Esophagus squamous epithelium (tissue), 5 donors: ENCODE measurements around the gene RREB1. TPM values are rescaled to one million over a fixed set of nuclear protein-coding genes. Genes with fewer than 3 reads are reported as not detected.

Experiments
- DNase-seq: peaks from one replicate; lab custom pipeline; 2025; lab: John Stamatoyannopoulos, UW
- H3K27ac ChIP-seq, 4 donors: fragments of 200-600 bp; sonication (generic); one replicate each; pipeline ENCODE4 v1.5.1; 2016 to 2019; ENCODE audit warnings: mild to moderate bottlenecking in 1 of 4
- H3K27me3 ChIP-seq, 4 donors: fragments of 200-600 bp; sonication (generic); 1 replicate in 3 of 4; 2 replicates in 1 of 4; pipeline versions ENCODE4 v1.5.1 to v1.6.0; 2017 to 2021; ENCODE audit warnings: antibody characterized with exemption in 1 of 4
- H3K36me3 ChIP-seq, 3 donors: fragments of 200-600 bp; sonication (generic); one replicate each; pipeline ENCODE4 v1.5.1; 2016 to 2019
- H3K4me1 ChIP-seq, 3 donors: fragments of 200-600 bp; sonication (generic); one replicate each; pipeline ENCODE4 v1.5.1; 2017 to 2019
- H3K4me3 ChIP-seq, 4 donors: fragments of 200-600 bp; sonication (generic); 1 replicate in 3 of 4; 2 replicates in 1 of 4; pipeline ENCODE4 v1.5.1; 2016 to 2019; ENCODE audit warnings: mild to moderate bottlenecking in 2 of 4, moderate library complexity in 1 of 4
- H3K9me3 ChIP-seq, 3 donors: fragments of 200-600 bp; sonication (generic); one replicate each; pipeline ENCODE4 v1.5.1; 2016 to 2019
- CTCF ChIP-seq, 6 experiments: fragments of 450-650 bp in 4 of 6; fragments of 200-600 bp in 2 of 6; sonication (generic) in 2 of 6; IDR thresholded peaks; one replicate each; pipeline ENCODE4 v1.5.1; 2016 to 2019; ENCODE audit warnings: antibody characterized with exemption in 6 of 6, mild to moderate bottlenecking in 4 of 6, moderate library complexity in 4 of 6
- POLR2A ChIP-seq, 4 donors: fragments of 450-650 bp; IDR thresholded peaks; one replicate each; pipeline ENCODE4 v1.6.1; 2017; ENCODE audit warnings: antibody characterized with exemption in 4 of 4, mild to moderate bottlenecking in 4 of 4, moderate library complexity in 3 of 4
- WGBS, 2 donors: methylation state at CpG; one replicate each; pipeline ENCODE4 v1.1.5; 2018; 5-methylcytosine and 5-hydroxymethylcytosine counted together
- intact Hi-C: fragments of 100-400 bp; cut with DNase I; formaldehyde crosslinking; loops from one replicate; pipeline ENCODE4 v1.15.0; 2022
- total RNA-seq, 4 donors: library from RNA; depleted of rRNA; stranded (reverse); fragments of >200 nt; gene quantifications; one replicate each; pipeline ENCODE4 v1.1.0, GENCODE V29; 2016
- donor health status: DM: yes; HTN: yes; CAD: no.

The RREB1 gene
- total RNA-seq, 4 donors from 2014 or later: 41.7 to 79.6 (median 57.5) TPM

GRCh38 chr6:7101290-7101689 lies 6.5 kb upstream of the RREB1 start:
- no peaks in the 10 kb centered on the region for H3K9me3 ChIP-seq
- peaks cover 0 to 2% (median 0%) of the 10 kb centered on the region in 3 donors for H3K4me1 ChIP-seq
- intact Hi-C loops: no loop called here
- H3K27me3 ChIP-seq: no peaks in the 10 kb centered on the region
- H3K4me3 ChIP-seq: no peak overlapping the region
- WGBS, 2 donors: 91 to 93% methylated on average over 8 of the region's 8 CpGs
- H3K36me3 ChIP-seq: no peaks in the 10 kb centered on the region
- no peak overlapping the region for H3K27ac ChIP-seq
- no peak for DNase-seq
- TF ChIP-seq CTCF (IDR thresholded peaks at IDR 0.05) (no peak), POLR2A (IDR thresholded peaks at IDR 0.05) (no peak)

- Histone ChIP-seq H3K4me1 (peaks cover 4 to 20% (median 4%) of the 10 kb centered on the region in 3 donors), H3K27ac (no peak overlapping the region), H3K27me3 (no peaks in the 10 kb centered on the region), H3K9me3 (no peaks in the 10 kb centered on the region), H3K4me3 (no peak overlapping the region), H3K36me3 (no peaks in the 10 kb centered on the region)
- no peak for DNase-seq
- no peak for TF ChIP-seq CTCF (IDR thresholded peaks at IDR 0.05)
- no peak for TF ChIP-seq POLR2A (IDR thresholded peaks at IDR 0.05)
- WGBS, 2 donors: 94% methylated on average over 3 of the region's 3 CpGs
- intact Hi-C loops: no loop called here
Observed at GRCh38 chr6:7104752-7105151, 3.0 kb upstream of the RREB1 start.

- Histone ChIP-seq H3K27me3 (no peaks in the 10 kb centered on the region), H3K4me3 (peak overlapping the region in 3 of 4 donors; percentile 94 to 98 (median 96)), H3K9me3 (no peaks in the 10 kb centered on the region), H3K4me1 (peaks cover 11 to 36% (median 15%) of the 10 kb centered on the region in 3 donors), H3K27ac (peak overlapping the region; percentile 97 to 99 (median 98)), H3K36me3 (no peaks in the 10 kb centered on the region)
- TF ChIP-seq POLR2A (IDR thresholded peaks at IDR 0.05): no peak
- no peak for TF ChIP-seq CTCF (IDR thresholded peaks at IDR 0.05)
- 41 to 67% methylated on average over 7 to 8 of the region's 10 CpGs for whole genome bisulfite sequencing, 2 donors
- intact Hi-C loops: no loop called here
- no peak for DNase-seq
Observed at GRCh38 chr6:7106215-7106751, 1.5 kb upstream of the RREB1 start.

- WGBS, 2 donors: 4 to 19% methylated on average over 5 to 17 of the region's 66 CpGs
- DNase-seq: no peak
Observed at GRCh38 chr6:7106752-7107577, 796 bp upstream of the RREB1 start.

More at GRCh38 chr6:7106752-7107577, 796 bp upstream of the RREB1 start:
- no peaks in the 10 kb centered on the region for H3K36me3 ChIP-seq
- H3K9me3 ChIP-seq: no peaks in the 10 kb centered on the region
- intact Hi-C loops: no loop called here
- peak overlapping the region; percentile 97 to 99 (median 98) for H3K27ac ChIP-seq
- peak overlapping the region; percentile 87 to 98 (median 95) for H3K4me3 ChIP-seq
- TF ChIP-seq POLR2A (IDR thresholded peaks at IDR 0.05) (no peak), CTCF (IDR thresholded peaks at IDR 0.05) (peak; percentile 24 to 58 (median 28))
- H3K27me3 ChIP-seq: no peaks in the 10 kb centered on the region
- H3K4me1 ChIP-seq: peaks cover 18 to 42% (median 18%) of the 10 kb centered on the region in 3 donors
